CD14-positive monocyte (primary cell): ENCODE data around the gene PROB1. TPM values are rescaled to one million over a fixed set of nuclear protein-coding genes. Genes with fewer than 3 reads are reported as not detected.

Source experiments
- DNase-seq, 3 donors: peaks; one replicate each; pipeline ENCODE4 v3.0.0-alpha.2; 2011 to 2022
- H2AFZ ChIP-seq: 2 replicates; pipeline ENCODE4 v1.6.0; 2012; ENCODE audit warnings: mild to moderate bottlenecking, low read depth, low read length, inconsistent platforms; ENCODE audit not compliant: insufficient read depth, poor library complexity, severe bottlenecking
- H3K27ac ChIP-seq, 2 donors: 1 replicate in 1 of 2; 2 replicates in 1 of 2; pipeline ENCODE4 v1.5.1; 2012 to 2013; ENCODE audit warnings: low read length in 2 of 2, control low read depth in 1 of 2, inconsistent platforms in 1 of 2, low read depth in 1 of 2, mild to moderate bottlenecking in 1 of 2
- H3K27me3 ChIP-seq, 2 donors: one replicate each; pipeline versions ENCODE4 v1.6.0 to v1.6.1; 2011 to 2013; ENCODE audit warnings: low read length in 2 of 2; ENCODE audit not compliant: control insufficient read depth in 2 of 2, insufficient read depth in 2 of 2
- H3K36me3 ChIP-seq, 2 donors: replicated peaks in 1 of 2; 1 replicate in 1 of 2; 2 replicates in 1 of 2; pipeline versions ENCODE4 v1.5.1 to v1.6.1; 2012 to 2013; ENCODE audit warnings: low read length in 2 of 2, control low read depth in 1 of 2, inconsistent platforms in 1 of 2, mild to moderate bottlenecking in 1 of 2; ENCODE audit not compliant: insufficient read depth in 2 of 2, control insufficient read depth in 1 of 2
- H3K4me1 ChIP-seq, 2 donors: 1 replicate in 1 of 2; 2 replicates in 1 of 2; pipeline versions ENCODE4 v1.5.1 to v1.6.1; 2012 to 2013; ENCODE audit warnings: low read length in 2 of 2, control low read depth in 1 of 2, inconsistent platforms in 1 of 2, mild to moderate bottlenecking in 1 of 2, moderate library complexity in 1 of 2; ENCODE audit not compliant: insufficient read depth in 2 of 2, control insufficient read depth in 1 of 2
- H3K4me2 ChIP-seq: replicated peaks from 2 replicates; pipeline ENCODE3; 2012; ENCODE audit warnings: low read length, moderate library complexity, mild to moderate bottlenecking; ENCODE audit not compliant: poor library complexity, severe bottlenecking; ENCODE audit errors: extremely low read depth
- H3K4me3 ChIP-seq, 3 experiments: fragments of 200-600 bp in 1 of 3; sonication (generic) in 1 of 3; replicated peaks in 1 of 3; 1 replicate in 2 of 3; 2 replicates in 1 of 3; pipeline ENCODE4 v1.5.1; 2011 to 2013; ENCODE audit warnings: low read length in 3 of 3, mild to moderate bottlenecking in 3 of 3, control low read depth in 2 of 3, low read depth in 2 of 3, inconsistent platforms in 1 of 3, moderate library complexity in 1 of 3
- H3K79me2 ChIP-seq: 2 replicates; pipeline ENCODE4 v1.6.0; 2012; ENCODE audit warnings: mild to moderate bottlenecking, control low read depth, inconsistent platforms, low read length, moderate library complexity; ENCODE audit not compliant: insufficient read depth
- H3K9ac ChIP-seq: 2 replicates; pipeline ENCODE4 v1.6.0; 2017; ENCODE audit warnings: low read length, mild to moderate bottlenecking; ENCODE audit not compliant: insufficient read depth, poor library complexity, severe bottlenecking
- H3K9me3 ChIP-seq, 2 donors: replicated peaks in 1 of 2; 1 replicate in 1 of 2; 2 replicates in 1 of 2; pipeline versions ENCODE4 v1.5.1 to v1.6.1; 2012 to 2013; ENCODE audit warnings: low read length in 2 of 2, control low read depth in 1 of 2; ENCODE audit not compliant: control insufficient read depth in 1 of 2, insufficient read depth in 1 of 2
- H4K20me1 ChIP-seq: 2 replicates; pipeline ENCODE4 v1.6.0; 2012; ENCODE audit warnings: mild to moderate bottlenecking, low read length, control low read depth, moderate library complexity; ENCODE audit not compliant: insufficient read depth
- H3K27ac Mint-ChIP-seq, 7 donors: one replicate each; pipeline ENCODE4 v1.8.0; 2020; ENCODE audit warnings: mild to moderate bottlenecking in 7 of 7, mixed read lengths in 7 of 7, moderate library complexity in 6 of 7, inconsistent platforms in 2 of 7
- H3K27me3 Mint-ChIP-seq, 3 donors: one replicate each; pipeline ENCODE4 v1.8.0; 2021 to 2022; ENCODE audit warnings: low read depth in 3 of 3, mild to moderate bottlenecking in 3 of 3, mixed read lengths in 3 of 3, moderate library complexity in 3 of 3, inconsistent platforms in 1 of 3
- H3K36me3 Mint-ChIP-seq, 2 donors: one replicate each; pipeline ENCODE4 v1.8.0; 2020; ENCODE audit warnings: mixed read lengths in 2 of 2, inconsistent platforms in 1 of 2, mild to moderate bottlenecking in 1 of 2
- H3K4me1 Mint-ChIP-seq: one replicate; pipeline ENCODE4 v1.8.0; 2020; ENCODE audit warnings: mild to moderate bottlenecking, mixed read lengths
- H3K4me3 Mint-ChIP-seq, 2 donors: one replicate each; pipeline ENCODE4 v1.8.0; 2020; ENCODE audit warnings: mild to moderate bottlenecking in 2 of 2, mixed read lengths in 2 of 2, moderate library complexity in 1 of 2
- H3K9me3 Mint-ChIP-seq, 7 donors: one replicate each; pipeline ENCODE4 v1.8.0; 2020 to 2022; ENCODE audit warnings: mixed read lengths in 7 of 7, mild to moderate bottlenecking in 6 of 7, moderate library complexity in 6 of 7, inconsistent platforms in 2 of 7
- CTCF ChIP-seq: fragments of 200-600 bp; IDR thresholded peaks from one replicate; pipeline ENCODE4 v1.8.0; 2022; ENCODE audit warnings: antibody characterized with exemption, mild to moderate bottlenecking
- whole genome bisulfite sequencing: methylation state at CpG from one replicate; pipeline ENCODE4 v1.1.5; 2013; ENCODE audit warnings: missing lambda C conversion rate; ENCODE audit not compliant: insufficient coverage; 5-methylcytosine and 5-hydroxymethylcytosine counted together
- intact Hi-C, 2 donors: fragments of 100-400 bp; cut with micrococcal nuclease; formaldehyde crosslinking; loops; one replicate each; pipeline versions ENCODE4 v1.15.0 to v1.15.1; 2023
- polyA plus RNA-seq, 3 donors: library from polyadenylated mRNA; depleted of rRNA in 1 of 3; unstranded in 2 of 3; stranded (reverse) in 1 of 3; fragments of 300-500 nt in 2 of 3; fragments of >200 nt in 1 of 3; fragmentation: Illumina TruSeq in 2 of 3; gene quantifications; 1 replicate in 2 of 3; 2 replicates in 1 of 3; pipeline ENCODE4 v1.2.3, GENCODE V29; 2012 to 2021

PROB1 gene
- polyA plus RNA-seq, 3 donors, result 0.05 to 0.11 TPM; not detected in 1

- DNase-seq, result peak; percentile 79 to 84 (median 79)
- H3K36me3 ChIP-seq, result no peaks in the 10 kb centered on the region
- peak within 1 kb of the TSS; percentile 83 for H2AFZ ChIP-seq
- no peaks in the 10 kb centered on the region for H4K20me1 ChIP-seq
- Mint-ChIP-seq H3K36me3 (peaks cover 0 to 2% of the 10 kb centered on the region in 2 donors), H3K27ac (peak within 1 kb of the TSS; percentile 98 to 100 (median 100)), H3K4me3 (peak within 1 kb of the TSS; percentile 97 to 98), H3K27me3 (peaks cover 0 to 2% (median 0%) of the 10 kb centered on the region in 3 donors), H3K9me3 (no peaks in the 10 kb centered on the region), H3K4me1 (peaks cover 23% of the 10 kb centered on the region)
- 1% methylated on average over 45 of the region's 49 CpGs for WGBS
- H3K27me3 ChIP-seq, result no peaks in the 10 kb centered on the region
- intact Hi-C loops, result no loop called here
- peaks cover 9 to 13% of the 10 kb centered on the region in 2 donors for H3K4me1 ChIP-seq
- no peaks in the 10 kb centered on the region for H3K9me3 ChIP-seq
- H3K4me2 ChIP-seq, result peak within 1 kb of the TSS; percentile 83
- no peaks in the 10 kb centered on the region for H3K79me2 ChIP-seq
- H3K27ac ChIP-seq, result peak within 1 kb of the TSS; percentile 97 to 99
- H3K4me3 ChIP-seq, result peak within 1 kb of the TSS; percentile 79 to 98 (median 93)
- H3K9ac ChIP-seq, result peak within 1 kb of the TSS; percentile 95
- no peak for TF ChIP-seq CTCF
Observed at GRCh38 chr5:139439013-139439903, 44.4 kb upstream of the PROB1 start, which contains the start of gene DNAJC18. Gene DNAJC18 (minus strand): TSS chr5:139439525. CDS start chr5:139439445, 80 bp downstream.

GRCh38 chr5:139438707-139439012 lies 43.8 kb upstream of the PROB1 start:
- intact Hi-C loops, result no loop called here
- Mint-ChIP-seq H3K27me3 (peaks cover 0 to under 1% (median 0%) of the 10 kb centered on the region in 3 donors), H3K4me3 (peak overlapping the region; percentile 75 to 97), H3K4me1 (peaks cover 22% of the 10 kb centered on the region), H3K27ac (peak overlapping the region in 6 of 7 donors; percentile 14 to 100 (median 100)), H3K36me3 (peaks cover 0 to 2% of the 10 kb centered on the region in 2 donors), H3K9me3 (no peaks in the 10 kb centered on the region)
- Histone ChIP-seq H3K36me3 (no peaks in the 10 kb centered on the region), H3K9ac (peak overlapping the region; percentile 95), H3K9me3 (no peaks in the 10 kb centered on the region), H3K27ac (peak overlapping the region in 1 of 2 donors; percentile 99), H4K20me1 (no peaks in the 10 kb centered on the region), H2AFZ (peak overlapping the region; percentile 83), H3K79me2 (no peaks in the 10 kb centered on the region), H3K4me1 (peaks cover 9 to 13% of the 10 kb centered on the region in 2 donors), H3K4me2 (peak overlapping the region; percentile 83), H3K27me3 (no peaks in the 10 kb centered on the region), H3K4me3 (peak overlapping the region in 2 of 3 experiments; percentile 93 to 98)
- no peak for DNase-seq
- 45% methylated on average over 8 of the region's 8 CpGs for WGBS
- TF ChIP-seq CTCF, result no peak
